Measurements from ENCODE around the gene SCRT2.
"Not testable (repeated sequence)": the region's sequence is repeated elsewhere in the genome, so short reads cannot be mapped to it uniquely, and the experiment has no call there.

The SCRT2 gene

GRCh38 chr20:701401-702129 lies 26.0 kb upstream of the SCRT2 start:
- no peak for DNase-seq (ENCODE audit: low spot score)
- TF ChIP-seq CTCF (IDR thresholded peaks at IDR 0.05; ENCODE audit: extremely low read depth, missing control alignments), result no peak

- DNase-seq (ENCODE audit: low spot score), result no peak
- no peak for TF ChIP-seq CTCF (IDR thresholded peaks at IDR 0.05; ENCODE audit: extremely low read depth, missing control alignments)
Measured at GRCh38 chr20:699811-700338, 24.3 kb upstream of the SCRT2 start.

DNA sequence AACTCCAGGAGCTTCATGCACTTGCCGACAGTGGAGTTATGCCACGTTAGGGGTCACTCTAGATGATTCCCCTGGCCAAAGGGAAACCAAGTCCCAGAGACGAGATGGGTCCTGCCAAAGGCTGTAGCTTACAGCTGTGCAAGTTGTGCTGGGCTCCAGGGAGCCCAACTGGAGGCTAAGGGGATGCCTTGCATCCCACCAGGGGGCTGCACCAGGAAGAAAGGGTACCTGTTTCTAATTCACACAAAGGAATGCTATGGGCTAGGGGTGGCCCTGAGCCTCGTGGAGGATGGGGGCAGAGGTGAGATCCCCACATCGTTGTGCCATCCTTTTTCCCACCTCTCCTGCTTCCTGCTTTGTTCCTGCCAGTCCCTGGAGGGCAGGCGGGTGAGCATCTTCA lies 23.7 kb upstream of the SCRT2 start:
- DNase-seq (ENCODE audit: low spot score), result no peak

DNA sequence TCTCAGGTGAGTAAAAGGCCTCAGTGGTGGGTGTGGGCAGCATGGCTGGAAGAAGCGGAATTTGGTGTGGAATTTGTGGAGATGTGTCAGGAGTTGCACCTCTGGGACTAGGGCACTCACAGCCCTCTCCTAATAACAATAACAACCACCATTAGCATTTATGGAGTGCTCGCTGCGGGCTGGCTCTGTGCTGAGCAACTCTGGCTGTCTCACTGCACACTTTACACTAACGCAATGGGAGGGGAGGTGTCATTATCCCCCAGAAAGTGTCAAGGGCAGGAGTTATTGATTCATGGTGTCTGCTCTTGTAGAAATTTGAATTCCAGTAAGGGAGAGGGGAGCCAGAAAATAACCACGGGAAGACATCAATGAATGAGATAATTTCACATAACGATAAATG lies 22.7 kb upstream of the SCRT2 start:
- no peak for TF ChIP-seq CTCF (IDR thresholded peaks at IDR 0.05; ENCODE audit: extremely low read depth, missing control alignments)
- no peak for DNase-seq (ENCODE audit: low spot score)

More for the DNA sequence above, 23.7 kb upstream of the SCRT2 start:
- TF ChIP-seq CTCF (IDR thresholded peaks at IDR 0.05; ENCODE audit: extremely low read depth, missing control alignments), result no peak

DNA sequence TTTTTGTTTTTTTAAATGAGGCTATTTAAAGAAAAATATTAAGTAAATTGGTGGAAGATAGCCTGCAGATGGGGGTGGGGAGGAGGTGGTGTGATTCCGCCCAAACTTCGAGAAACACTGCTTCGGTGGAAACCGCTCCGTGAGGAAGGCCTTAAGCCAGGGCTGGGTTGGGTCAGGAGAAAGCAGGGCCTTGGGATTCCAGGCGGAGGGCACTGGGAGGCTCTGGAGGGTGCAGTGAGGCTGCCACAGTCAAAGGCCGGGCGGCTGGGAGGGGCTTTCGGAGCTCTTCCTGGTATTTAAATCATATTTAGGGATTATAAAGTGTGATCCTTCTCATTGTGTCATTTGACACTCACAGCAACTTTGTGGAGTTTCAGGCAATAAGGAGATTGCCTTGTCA lies 22.2 kb upstream of the SCRT2 start:
- no peak for TF ChIP-seq CTCF (IDR thresholded peaks at IDR 0.05; ENCODE audit: extremely low read depth, missing control alignments)

DNA sequence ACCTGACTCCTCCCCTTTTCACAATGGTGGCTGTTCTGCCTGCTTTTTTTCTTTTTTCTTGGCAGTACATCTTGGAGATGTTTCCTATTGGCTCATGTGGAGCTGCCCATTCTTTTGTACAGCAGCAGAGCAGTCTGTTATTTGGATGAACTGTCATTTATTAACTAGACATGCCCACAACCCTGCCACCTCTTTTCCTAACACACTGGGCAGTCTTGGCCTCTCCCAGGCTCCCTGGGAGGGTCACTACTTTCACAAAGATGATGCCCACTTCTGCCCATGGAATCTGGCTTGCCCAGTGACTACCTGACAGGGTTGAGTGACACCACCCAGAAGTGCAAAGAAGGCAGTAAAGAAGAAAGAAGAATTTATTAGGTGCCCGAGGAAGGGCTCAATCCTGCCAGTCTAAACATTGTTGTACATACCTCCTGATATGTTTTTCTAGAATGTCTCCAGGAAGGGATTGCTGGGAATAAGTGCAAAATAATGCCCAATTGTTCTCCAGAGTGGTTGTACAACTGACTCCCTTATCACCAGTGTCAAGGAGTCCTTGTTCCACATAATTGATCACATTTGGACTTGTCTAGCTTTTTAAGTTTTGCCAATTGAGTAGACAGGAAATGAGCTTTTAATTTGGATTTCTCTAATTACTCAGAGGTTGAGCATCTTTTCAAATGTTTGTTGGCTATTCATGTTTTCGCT lies 19.7 kb upstream of the SCRT2 start:
- DNase-seq (ENCODE audit: low spot score), result no peak
- no peak for TF ChIP-seq CTCF (IDR thresholded peaks at IDR 0.05; ENCODE audit: extremely low read depth, missing control alignments)

More for the DNA sequence above, 22.2 kb upstream of the SCRT2 start:
- no peak for DNase-seq (ENCODE audit: low spot score)

- no peak for TF ChIP-seq CTCF (IDR thresholded peaks at IDR 0.05; ENCODE audit: extremely low read depth, missing control alignments)
- DNase-seq (ENCODE audit: low spot score), result no peak
Measured at GRCh38 chr20:694496-694895, 18.9 kb upstream of the SCRT2 start.

- not testable (repeated sequence) for DNase-seq (ENCODE audit: low spot score)
Measured at GRCh38 chr20:693786-694185, 18.2 kb upstream of the SCRT2 start.

All from GM20000 (cell line).